Neutrophil (primary cell): ENCODE data around the gene AAK1.
"Not testable (repeated sequence)": the region's sequence is repeated elsewhere in the genome, so short reads cannot be mapped to it uniquely, and the experiment has no call there.

ENCODE experiments used
- H3K27ac ChIP-seq: fragments of 200-600 bp; sonication (generic); 2 replicates; pipeline ENCODE4 v1.5.1; 2016; ENCODE audit warnings: mild to moderate bottlenecking, moderate library complexity
- H3K27me3 ChIP-seq: fragments of 200-600 bp; sonication (generic); 2 replicates; pipeline ENCODE4 v1.6.0; 2016; ENCODE audit warnings: mild to moderate bottlenecking
- H3K36me3 ChIP-seq: fragments of 200-600 bp; sonication (generic); 2 replicates; pipeline ENCODE4 v1.5.1; 2017
- H3K4me1 ChIP-seq, 2 experiments: fragments of 200-600 bp in 1 of 2; sonication (generic) in 1 of 2; 1 replicate in 1 of 2; 2 replicates in 1 of 2; pipeline versions ENCODE4 v1.5.1 to v1.6.1; 2013 to 2016; ENCODE audit warnings: low read depth in 1 of 2, low read length in 1 of 2, mild to moderate bottlenecking in 1 of 2, moderate library complexity in 1 of 2; ENCODE audit not compliant: control insufficient read depth in 1 of 2, insufficient read depth in 1 of 2
- H3K4me3 ChIP-seq, 2 experiments: fragments of 200-600 bp in 1 of 2; sonication (generic) in 1 of 2; 1 replicate in 1 of 2; 2 replicates in 1 of 2; pipeline ENCODE4 v1.5.1; 2013 to 2016; ENCODE audit warnings: low read depth in 1 of 2, low read length in 1 of 2, mild to moderate bottlenecking in 1 of 2, moderate library complexity in 1 of 2
- H3K9me3 ChIP-seq: fragments of 200-600 bp; sonication (generic); 2 replicates; pipeline ENCODE4 v1.5.1; 2016
- TF ChIP-seq, protein P1 (sequence below): fragments of 200-600 bp; sonication (generic); IDR thresholded peaks from 2 replicates; pipeline ENCODE4 v1.5.1; 2016; ENCODE audit warnings: antibody characterized with exemption

Gene AAK1

DNA sequence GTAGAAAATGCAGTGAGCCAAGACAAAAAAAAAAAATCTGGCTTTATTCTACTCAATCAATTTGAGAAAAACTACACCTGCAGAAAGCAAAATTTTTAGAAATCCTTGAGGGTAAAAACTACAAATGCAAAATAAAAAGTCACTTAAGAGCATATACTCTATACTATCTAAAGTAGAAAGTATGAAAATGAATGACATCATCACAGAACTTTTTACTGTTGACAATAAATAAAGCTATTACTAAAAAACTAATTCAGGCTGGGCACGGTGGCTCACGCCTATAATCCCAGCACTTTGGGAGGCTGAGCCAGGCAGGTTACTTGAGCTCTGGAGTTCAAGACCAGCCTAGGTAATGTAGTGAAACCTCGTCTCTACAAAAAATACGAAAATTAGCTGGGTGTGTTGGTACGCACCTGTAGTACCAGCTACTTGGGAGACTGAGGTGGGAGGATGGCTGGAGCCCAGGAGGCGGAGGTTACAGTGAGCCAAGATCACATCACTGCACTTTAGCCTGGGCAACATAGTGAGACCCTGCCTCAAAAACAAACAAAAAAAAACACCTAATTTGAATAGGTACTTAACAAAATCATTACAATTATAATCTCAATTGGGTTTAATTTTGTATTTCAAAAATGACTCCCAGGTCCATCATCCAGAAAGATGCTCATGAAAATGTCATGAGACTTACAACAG lies 213.9 kb downstream of the AAK1 start:
- H3K36me3 ChIP-seq, result peaks cover 48% of the 10 kb centered on the region
- TF ChIP-seq, protein P1, sequence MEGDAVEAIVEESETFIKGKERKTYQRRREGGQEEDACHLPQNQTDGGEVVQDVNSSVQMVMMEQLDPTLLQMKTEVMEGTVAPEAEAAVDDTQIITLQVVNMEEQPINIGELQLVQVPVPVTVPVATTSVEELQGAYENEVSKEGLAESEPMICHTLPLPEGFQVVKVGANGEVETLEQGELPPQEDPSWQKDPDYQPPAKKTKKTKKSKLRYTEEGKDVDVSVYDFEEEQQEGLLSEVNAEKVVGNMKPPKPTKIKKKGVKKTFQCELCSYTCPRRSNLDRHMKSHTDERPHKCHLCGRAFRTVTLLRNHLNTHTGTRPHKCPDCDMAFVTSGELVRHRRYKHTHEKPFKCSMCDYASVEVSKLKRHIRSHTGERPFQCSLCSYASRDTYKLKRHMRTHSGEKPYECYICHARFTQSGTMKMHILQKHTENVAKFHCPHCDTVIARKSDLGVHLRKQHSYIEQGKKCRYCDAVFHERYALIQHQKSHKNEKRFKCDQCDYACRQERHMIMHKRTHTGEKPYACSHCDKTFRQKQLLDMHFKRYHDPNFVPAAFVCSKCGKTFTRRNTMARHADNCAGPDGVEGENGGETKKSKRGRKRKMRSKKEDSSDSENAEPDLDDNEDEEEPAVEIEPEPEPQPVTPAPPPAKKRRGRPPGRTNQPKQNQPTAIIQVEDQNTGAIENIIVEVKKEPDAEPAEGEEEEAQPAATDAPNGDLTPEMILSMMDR, result no peak

DNA sequence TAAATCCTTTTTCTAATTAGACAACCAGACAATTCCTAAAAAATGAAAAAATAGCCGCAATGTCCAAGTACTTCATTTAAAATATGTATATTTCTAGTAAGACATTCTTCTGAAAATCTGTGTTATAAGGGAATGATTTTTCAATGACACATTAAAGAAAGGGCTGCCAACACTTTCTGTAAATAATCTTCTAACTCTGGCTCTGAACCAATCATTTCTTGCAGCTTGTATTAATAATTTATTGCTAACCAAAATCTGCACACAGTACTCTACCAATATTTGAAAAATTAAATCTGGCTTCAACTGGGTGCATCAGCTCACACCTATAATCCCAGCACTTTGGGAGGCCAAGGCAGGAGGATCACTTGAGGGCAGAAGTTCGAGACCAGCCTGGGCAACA lies 214.6 kb downstream of the AAK1 start:
- Histone ChIP-seq H3K9me3 (no peaks in the 10 kb centered on the region), H3K27me3 (no peaks in the 10 kb centered on the region), H3K27ac (no peak overlapping the region), H3K4me3 (no peak overlapping the region), H3K36me3 (peaks cover 53% of the 10 kb centered on the region), H3K4me1 (peaks cover 20% of the 10 kb centered on the region in 2 experiments)
- TF ChIP-seq, protein P1, result no peak

More for the DNA sequence above, 213.9 kb downstream of the AAK1 start:
- peaks cover 20 to 26% of the 10 kb centered on the region in 2 experiments for H3K4me1 ChIP-seq
- no peak overlapping the region for H3K4me3 ChIP-seq
- no peak overlapping the region for H3K27ac ChIP-seq
- no peaks in the 10 kb centered on the region for H3K9me3 ChIP-seq
- H3K27me3 ChIP-seq, result no peaks in the 10 kb centered on the region

DNA sequence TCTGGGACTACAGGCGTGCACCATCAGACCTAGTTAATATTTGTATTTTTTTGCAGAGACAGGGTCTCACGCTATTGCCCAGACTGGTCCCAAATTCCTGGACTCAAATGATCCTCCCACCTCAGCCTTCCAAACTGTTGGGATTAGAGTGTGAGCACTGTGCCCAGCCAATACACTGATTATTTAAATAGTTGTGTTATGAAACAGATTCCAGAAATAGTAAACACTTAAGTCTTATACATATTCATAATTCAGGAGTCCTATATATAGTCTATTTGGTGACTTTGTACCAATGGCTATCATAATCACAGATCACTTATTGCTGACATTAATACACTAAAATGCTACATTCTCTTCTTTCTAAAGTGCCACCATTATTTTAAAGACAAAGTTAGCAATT lies 219.1 kb downstream of the AAK1 start:
- Histone ChIP-seq H3K9me3 (no peaks in the 10 kb centered on the region), H3K4me1 (no peaks in the 10 kb centered on the region), H3K27me3 (no peaks in the 10 kb centered on the region), H3K4me3 (no peak overlapping the region), H3K27ac (no peak overlapping the region), H3K36me3 (peaks cover 65% of the 10 kb centered on the region)
- TF ChIP-seq, protein P1, result no peak

DNA sequence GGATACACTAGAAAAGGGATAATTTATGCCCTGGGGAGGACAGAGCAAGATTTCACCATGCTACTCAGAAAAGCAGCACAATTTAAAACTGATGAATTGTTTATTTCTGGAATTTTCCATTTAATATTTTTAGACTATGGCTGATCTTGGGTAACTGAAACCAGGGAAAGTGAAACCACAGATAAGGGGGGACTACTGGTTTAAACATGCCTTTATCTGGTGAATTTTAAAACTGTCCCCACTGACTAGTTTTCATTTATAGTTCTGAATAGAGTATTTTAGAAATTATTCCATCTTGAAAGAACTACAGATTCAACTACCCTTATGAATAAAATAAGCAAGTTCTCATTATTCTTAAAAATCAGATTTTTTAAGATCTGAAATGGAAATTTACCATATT lies 221.3 kb downstream of the AAK1 start:
- no peaks in the 10 kb centered on the region for H3K9me3 ChIP-seq
- peaks cover 62% of the 10 kb centered on the region for H3K36me3 ChIP-seq
- H3K27me3 ChIP-seq, result no peaks in the 10 kb centered on the region
- no peak overlapping the region for H3K4me3 ChIP-seq
- TF ChIP-seq, protein P1, result no peak
- no peak overlapping the region for H3K27ac ChIP-seq
- H3K4me1 ChIP-seq, result no peaks in the 10 kb centered on the region

DNA sequence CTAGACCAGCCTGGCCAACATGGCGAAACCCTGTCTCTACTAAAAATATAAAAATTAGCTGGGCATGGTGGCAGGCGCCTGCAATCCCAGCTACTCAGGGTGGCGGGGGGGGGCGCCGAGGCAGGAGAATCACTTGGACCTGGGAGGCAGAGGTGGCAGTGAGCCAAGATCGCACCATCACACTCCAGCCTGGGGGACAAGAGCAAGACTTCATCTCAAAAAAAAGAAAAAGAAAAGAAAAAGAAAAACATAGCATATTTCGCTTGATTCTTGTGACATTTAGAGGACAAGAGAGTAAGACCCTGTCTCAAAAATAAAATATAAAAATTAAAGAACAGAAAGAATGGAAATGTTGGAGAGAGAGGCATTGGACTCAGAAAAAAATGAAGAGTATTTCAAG lies 224.4 kb downstream of the AAK1 start:
- not testable (repeated sequence) for H3K27ac ChIP-seq, H3K27me3 ChIP-seq, H3K4me3 ChIP-seq, H3K9me3 ChIP-seq, H3K4me1 ChIP-seq
- peaks cover 61% of the 10 kb centered on the region for H3K36me3 ChIP-seq

DNA sequence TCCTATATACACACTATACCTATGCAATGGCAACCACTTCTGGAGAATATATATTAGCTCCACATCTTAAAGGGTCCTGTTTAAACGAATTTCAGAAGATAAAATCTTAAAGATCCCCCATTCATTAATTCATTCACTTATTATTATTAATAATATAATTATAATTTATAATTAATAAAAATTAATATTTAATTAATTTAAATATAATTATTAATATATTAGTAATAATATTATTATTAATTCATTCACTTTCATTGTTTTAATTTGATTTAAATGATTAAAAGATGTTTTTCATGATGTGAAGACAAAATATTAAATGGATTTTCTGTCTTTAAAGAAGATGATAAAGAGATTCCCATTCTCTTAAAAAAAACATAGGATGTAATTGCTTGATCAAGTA lies 227.4 kb downstream of the AAK1 start:
- no peak overlapping the region for H3K27ac ChIP-seq
- H3K36me3 ChIP-seq, result peaks cover 72% of the 10 kb centered on the region
- no peaks in the 10 kb centered on the region for H3K27me3 ChIP-seq
- no peaks in the 10 kb centered on the region for H3K9me3 ChIP-seq
- no peaks in the 10 kb centered on the region for H3K4me1 ChIP-seq
- TF ChIP-seq, protein P1, result no peak
- H3K4me3 ChIP-seq, result no peak overlapping the region
